Coronary artery (tissue), 2 donors: ENCODE measurements around the gene TYW1.
"Not testable (repeated sequence)": the region's sequence is repeated elsewhere in the genome, so short reads cannot be mapped to it uniquely, and the experiment has no call there.

Experiments
- DNase-seq: peaks from one replicate; pipeline ENCODE4 v3.0.0-alpha.2; 2017; ENCODE audit warnings: low spot score
- H3K27ac ChIP-seq, 2 donors: fragments of 200-600 bp; sonication (generic); one replicate each; pipeline ENCODE4 v1.5.1; 2016 to 2019
- H3K4me3 ChIP-seq: fragments of 200-600 bp; sonication (generic); 2 replicates; pipeline ENCODE4 v1.5.1; 2016; ENCODE audit warnings: mild to moderate bottlenecking, moderate library complexity
- CTCF ChIP-seq: fragments of 200-600 bp; sonication (generic); IDR thresholded peaks from one replicate; pipeline ENCODE4 v1.5.1; 2019; ENCODE audit warnings: antibody characterized with exemption

Gene TYW1

GRCh38 chr7:67205772-67206171, 209.1 kb downstream of the TYW1 start:
- H3K4me3 ChIP-seq, DNase-seq, H3K27ac ChIP-seq: not testable (repeated sequence)

GRCh38 chr7:67206452-67206851, 209.8 kb downstream of the TYW1 start:
- no peak overlapping the region for H3K4me3 ChIP-seq
- no peak for DNase-seq
- no peak for TF ChIP-seq CTCF
- H3K27ac ChIP-seq = no peak overlapping the region

DNA sequence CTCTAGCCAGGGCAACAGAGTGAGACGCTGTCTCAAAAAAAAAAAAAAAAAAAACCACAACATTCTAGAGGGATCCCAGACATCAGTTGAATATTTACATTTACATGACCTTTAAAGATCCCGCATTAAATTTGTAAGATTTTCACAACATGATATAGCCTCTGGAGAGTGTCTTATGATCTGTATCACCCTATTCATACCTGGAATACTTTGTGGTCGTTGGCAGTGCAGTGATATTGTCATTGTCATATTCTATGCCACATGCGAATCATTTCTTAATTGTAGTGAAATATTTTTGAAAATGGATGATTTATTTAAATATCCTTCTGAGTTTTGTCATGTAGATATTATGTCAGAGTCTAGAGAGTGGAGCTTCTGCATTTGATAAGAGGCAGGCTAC, 212.0 kb downstream of the TYW1 start:
- H3K4me3 ChIP-seq, H3K27ac ChIP-seq, DNase-seq: not testable (repeated sequence)

- DNase-seq = no peak
- TF ChIP-seq CTCF = no peak
- Histone ChIP-seq H3K4me3 (no peak overlapping the region), H3K27ac (no peak overlapping the region)
Measured at GRCh38 chr7:67209256-67209655, 212.6 kb downstream of the TYW1 start.

DNA sequence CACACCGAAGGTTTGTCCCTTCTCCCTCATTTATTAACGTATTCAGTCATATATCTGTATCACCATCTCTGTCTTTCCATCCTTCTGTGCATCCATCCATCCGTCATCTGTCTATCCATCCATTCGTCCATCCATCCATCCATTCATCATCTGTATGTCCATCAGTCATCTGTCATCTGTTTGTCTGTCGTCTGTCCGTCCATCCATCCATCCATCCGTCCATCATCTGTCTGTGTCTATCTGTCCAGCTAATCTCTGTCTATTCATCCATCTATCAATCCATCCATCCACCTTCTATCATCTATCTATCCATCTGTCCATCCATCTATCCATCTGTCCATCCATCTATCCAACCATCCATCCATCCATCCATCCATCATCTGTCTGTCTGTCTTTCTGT, 213.9 kb downstream of the TYW1 start:
- Histone ChIP-seq H3K4me3 (no peak overlapping the region), H3K27ac (no peak overlapping the region)
- no peak for TF ChIP-seq CTCF
- no peak for DNase-seq

DNA sequence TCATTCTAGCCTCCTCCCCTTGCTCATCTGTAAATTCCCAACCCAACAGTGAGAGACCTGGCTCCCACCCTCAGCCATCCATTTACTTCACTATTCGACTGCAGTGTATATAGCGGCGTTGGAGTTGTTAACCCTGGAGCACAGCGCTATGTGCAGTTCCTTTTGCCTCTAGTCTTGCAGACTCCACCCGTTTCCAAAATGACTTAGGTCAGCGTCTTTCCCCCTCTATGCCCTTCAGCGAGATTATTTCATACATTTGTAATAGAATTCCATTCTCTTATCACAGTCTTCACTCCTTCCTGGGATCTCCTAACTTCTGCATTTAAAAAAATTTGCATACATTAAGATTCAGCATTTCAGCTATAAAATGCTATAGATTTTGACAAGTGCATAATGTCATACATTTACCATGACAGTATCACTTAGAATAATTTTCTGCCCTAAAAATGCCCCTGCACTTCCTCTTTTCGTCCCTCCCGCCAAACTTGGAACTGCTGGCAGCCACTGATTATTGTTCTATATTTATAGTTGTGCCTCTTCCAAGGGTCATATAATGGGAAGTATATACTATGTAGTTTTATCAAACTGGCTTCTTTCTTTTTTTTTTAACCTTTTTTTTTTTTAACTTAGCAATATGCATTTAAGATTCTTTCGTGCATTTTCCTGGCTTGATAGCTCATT, 215.2 kb downstream of the TYW1 start:
- H3K4me3 ChIP-seq, H3K27ac ChIP-seq, DNase-seq: not testable (repeated sequence)

DNA sequence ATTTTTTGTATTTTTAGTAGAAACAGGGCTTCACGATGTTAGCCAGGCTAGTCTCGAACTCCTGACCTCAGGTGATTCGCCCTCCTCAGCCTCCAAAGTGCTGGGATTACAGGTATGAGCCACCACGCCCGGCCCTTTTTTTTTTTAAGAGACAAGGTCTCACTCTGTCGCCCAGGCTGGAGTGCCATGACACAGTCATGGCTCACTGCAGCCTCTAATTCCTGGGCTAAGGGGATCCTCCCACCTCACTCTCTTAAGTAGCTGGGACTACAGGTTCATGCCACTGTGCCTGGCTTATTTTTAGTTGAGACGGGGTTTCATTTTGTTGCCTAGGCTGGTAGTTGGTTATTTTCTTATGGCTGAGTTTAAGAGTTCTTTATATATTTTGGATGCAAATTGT, 216.4 kb downstream of the TYW1 start:
- H3K4me3 ChIP-seq, H3K27ac ChIP-seq, DNase-seq: not testable (repeated sequence)

GRCh38 chr7:67223551-67223950, 226.9 kb downstream of the TYW1 start:
- not testable (repeated sequence) for H3K27ac ChIP-seq, DNase-seq, H3K4me3 ChIP-seq

DNA sequence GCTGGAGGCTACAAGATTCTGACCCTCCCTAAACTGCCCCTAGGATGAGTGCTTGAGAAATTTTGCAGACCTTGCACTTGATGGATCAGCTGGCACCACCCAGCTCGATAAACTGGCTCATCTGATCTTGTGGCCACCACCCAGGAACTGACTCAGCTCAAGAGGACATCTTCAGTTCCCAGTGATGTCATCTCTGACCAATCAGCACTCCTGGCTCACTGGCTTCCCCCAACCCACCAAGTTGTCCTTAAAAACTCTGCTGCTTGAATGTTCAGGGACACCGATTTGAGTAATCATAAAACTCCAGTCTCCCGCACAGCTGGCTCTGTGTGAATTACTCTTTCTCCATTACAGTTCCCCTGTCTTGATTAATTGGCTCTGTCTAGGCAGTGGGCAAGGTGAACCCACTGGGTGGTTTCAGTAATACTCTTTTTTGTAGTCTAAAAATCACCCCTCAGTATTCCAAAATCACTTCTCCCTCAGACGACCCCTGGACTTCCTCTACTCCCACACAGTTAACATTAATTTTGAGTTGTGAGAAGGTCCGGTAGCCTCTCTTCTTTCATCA, 229.8 kb downstream of the TYW1 start:
- H3K4me3 ChIP-seq, H3K27ac ChIP-seq, DNase-seq: not testable (repeated sequence)

DNA sequence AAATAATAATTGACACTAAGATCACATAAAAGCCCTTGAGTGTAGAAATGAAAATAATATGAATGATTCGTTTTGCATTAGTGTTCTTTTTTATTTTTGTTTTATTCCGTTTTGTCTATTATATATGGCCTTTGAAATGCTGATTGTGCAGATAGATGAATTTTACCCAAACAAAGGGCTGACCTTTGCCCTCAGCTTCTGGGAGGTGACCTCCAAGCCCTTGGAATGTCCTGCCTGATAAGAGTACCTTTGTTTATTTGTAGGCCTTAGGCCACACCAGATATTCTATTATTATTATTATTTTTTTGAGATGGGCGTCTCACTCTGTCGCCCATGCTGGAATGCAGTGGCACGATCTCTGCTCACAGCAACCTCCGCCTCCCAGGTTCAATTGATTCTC, 230.3 kb downstream of the TYW1 start:
- H3K27ac ChIP-seq, DNase-seq, H3K4me3 ChIP-seq: not testable (repeated sequence)

DNA sequence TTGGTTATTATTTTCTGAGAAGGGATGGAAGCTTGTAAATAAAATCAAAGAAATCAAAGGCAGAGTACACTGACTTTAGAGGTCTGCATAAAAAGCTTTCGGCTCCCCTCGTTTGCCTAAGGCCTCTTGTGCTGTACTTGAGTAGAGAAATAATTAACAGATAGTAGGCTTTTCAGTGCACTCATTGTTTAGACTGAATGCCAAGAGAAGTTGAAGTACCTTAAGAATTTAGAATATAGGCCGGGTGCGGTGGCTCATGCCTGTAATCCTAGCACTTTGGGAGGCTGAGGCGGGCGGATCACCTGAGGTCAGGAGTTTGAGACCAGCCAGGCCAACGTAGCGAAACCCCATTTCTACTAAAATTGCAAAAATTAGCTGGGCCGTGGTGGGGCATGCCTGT, 232.4 kb downstream of the TYW1 start:
- not testable (repeated sequence) for DNase-seq, H3K27ac ChIP-seq

GRCh38 chr7:67230029-67230428, 233.4 kb downstream of the TYW1 start:
- not testable (repeated sequence) for DNase-seq, H3K4me3 ChIP-seq
- peak overlapping the region in 1 of 2 donors; percentile 1 for H3K27ac ChIP-seq

More for the DNA sequence above, 232.4 kb downstream of the TYW1 start:
- not testable (repeated sequence) for H3K4me3 ChIP-seq

- not testable (repeated sequence) for DNase-seq, H3K27ac ChIP-seq
Measured at GRCh38 chr7:67233506-67233905, 236.9 kb downstream of the TYW1 start.

DNA sequence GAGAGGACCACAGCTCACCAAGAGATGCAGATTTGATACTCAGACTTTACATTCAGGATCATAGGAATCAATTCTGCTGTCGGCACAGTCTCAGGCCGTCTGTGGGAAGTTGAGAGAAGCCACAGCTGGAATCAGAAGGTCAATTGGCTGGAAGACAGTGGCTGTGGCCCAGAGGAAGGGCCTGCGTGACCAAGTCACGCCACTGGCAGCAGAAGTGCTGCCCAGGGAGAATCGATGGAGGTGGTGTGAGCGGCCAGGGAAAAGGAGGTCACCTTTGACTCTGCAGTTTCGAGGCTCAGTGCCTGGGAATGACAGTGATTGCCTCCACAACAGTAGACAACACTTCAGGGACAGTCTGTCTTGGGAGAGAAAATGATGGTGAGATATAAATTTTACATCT, 239.6 kb downstream of the TYW1 start:
- not testable (repeated sequence) for DNase-seq, H3K4me3 ChIP-seq, H3K27ac ChIP-seq

More at GRCh38 chr7:67233506-67233905, 236.9 kb downstream of the TYW1 start:
- not testable (repeated sequence) for H3K4me3 ChIP-seq

DNA sequence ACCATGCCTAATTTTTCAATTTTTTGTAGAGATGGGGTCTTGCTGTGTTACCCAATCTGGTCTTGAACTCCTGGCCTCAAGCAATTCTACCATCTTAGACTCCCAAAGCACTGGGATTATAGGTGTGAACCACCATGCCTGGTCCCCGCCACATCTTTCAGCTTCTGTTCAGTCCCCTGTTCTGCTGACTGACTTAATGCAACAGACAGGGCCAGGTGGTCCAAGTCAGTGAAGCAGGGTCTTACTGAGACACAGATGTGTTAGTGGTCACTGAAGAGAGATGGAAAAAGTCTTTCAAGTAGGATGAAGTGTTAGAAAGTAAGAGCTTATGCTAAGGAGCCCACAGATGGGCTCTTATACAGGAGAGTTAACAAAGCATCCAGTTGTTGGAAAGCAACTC, 246.2 kb downstream of the TYW1 start:
- not testable (repeated sequence) for H3K27ac ChIP-seq, DNase-seq, H3K4me3 ChIP-seq

GRCh38 chr7:67248364-67248763, 251.7 kb downstream of the TYW1 start:
- not testable (repeated sequence) for H3K4me3 ChIP-seq, H3K27ac ChIP-seq, DNase-seq
